Fibroblast of the aortic adventitia (primary cell): ENCODE measurements around the gene SARS1. TPM values are rescaled to one million over a fixed set of nuclear protein-coding genes. Genes with fewer than 3 reads are reported as not detected.

ENCODE experiments used
- DNase-seq: peaks from one replicate; pipeline ENCODE4 v3.0.0-alpha.2; 2010; ENCODE audit warnings: low read depth
- H3K4me3 ChIP-seq: 2 replicates; pipeline ENCODE4 v1.5.1; 2011; ENCODE audit warnings: low read depth, mild to moderate bottlenecking, control low read depth, low read length, moderate library complexity
- total RNA-seq: library from RNA; depleted of rRNA; stranded (reverse); fragments of >200 nt; gene quantifications from 2 replicates; pipeline ENCODE4 v1.2.3, GENCODE V29; 2012; ENCODE audit warnings: low replicate concordance
- TF ChIP-seq, protein P1 (sequence below): IDR thresholded peaks from 2 replicates; pipeline ENCODE4 v1.5.1; 2011; ENCODE audit warnings: mild to moderate bottlenecking, low read length, control low read depth, inconsistent platforms; ENCODE audit not compliant: insufficient read depth

SARS1 gene
- total RNA-seq, 1 donor, result 321 TPM

DNA sequence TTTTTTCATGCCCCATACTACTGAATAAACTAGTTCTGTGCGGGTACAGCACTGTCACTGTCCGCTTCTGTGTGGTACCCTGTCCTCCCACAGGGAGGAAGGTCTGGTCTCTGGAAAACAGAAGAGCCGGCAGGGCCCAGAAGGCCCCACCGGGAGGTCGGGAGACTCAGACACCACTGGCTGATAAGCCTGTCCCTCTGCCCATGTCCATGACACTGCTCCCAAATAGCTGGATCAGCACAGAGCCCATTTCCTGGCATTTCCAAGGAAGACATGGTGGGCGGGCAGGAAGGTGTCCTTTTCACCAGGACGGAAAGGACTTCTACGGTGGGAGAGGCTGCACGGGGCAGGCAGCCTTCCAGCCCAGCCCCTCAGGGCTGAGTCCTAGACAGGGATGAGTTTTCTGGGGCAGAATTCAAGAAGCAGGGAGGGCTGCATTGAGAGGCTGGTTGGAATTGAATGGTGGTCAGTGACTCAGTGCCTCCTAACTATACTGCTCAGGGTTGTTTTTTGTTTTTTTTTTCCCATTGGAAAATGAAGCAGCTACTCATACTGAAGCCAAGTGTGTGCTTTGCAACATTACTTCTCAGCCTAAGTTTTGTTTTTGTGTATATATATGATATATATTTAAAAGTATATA lies 62.1 kb downstream of the SARS1 start:
- TF ChIP-seq, protein P1, sequence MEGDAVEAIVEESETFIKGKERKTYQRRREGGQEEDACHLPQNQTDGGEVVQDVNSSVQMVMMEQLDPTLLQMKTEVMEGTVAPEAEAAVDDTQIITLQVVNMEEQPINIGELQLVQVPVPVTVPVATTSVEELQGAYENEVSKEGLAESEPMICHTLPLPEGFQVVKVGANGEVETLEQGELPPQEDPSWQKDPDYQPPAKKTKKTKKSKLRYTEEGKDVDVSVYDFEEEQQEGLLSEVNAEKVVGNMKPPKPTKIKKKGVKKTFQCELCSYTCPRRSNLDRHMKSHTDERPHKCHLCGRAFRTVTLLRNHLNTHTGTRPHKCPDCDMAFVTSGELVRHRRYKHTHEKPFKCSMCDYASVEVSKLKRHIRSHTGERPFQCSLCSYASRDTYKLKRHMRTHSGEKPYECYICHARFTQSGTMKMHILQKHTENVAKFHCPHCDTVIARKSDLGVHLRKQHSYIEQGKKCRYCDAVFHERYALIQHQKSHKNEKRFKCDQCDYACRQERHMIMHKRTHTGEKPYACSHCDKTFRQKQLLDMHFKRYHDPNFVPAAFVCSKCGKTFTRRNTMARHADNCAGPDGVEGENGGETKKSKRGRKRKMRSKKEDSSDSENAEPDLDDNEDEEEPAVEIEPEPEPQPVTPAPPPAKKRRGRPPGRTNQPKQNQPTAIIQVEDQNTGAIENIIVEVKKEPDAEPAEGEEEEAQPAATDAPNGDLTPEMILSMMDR, result no peak
- peak; percentile 28 for DNase-seq
- H3K4me3 ChIP-seq, result no peak overlapping the region

DNA sequence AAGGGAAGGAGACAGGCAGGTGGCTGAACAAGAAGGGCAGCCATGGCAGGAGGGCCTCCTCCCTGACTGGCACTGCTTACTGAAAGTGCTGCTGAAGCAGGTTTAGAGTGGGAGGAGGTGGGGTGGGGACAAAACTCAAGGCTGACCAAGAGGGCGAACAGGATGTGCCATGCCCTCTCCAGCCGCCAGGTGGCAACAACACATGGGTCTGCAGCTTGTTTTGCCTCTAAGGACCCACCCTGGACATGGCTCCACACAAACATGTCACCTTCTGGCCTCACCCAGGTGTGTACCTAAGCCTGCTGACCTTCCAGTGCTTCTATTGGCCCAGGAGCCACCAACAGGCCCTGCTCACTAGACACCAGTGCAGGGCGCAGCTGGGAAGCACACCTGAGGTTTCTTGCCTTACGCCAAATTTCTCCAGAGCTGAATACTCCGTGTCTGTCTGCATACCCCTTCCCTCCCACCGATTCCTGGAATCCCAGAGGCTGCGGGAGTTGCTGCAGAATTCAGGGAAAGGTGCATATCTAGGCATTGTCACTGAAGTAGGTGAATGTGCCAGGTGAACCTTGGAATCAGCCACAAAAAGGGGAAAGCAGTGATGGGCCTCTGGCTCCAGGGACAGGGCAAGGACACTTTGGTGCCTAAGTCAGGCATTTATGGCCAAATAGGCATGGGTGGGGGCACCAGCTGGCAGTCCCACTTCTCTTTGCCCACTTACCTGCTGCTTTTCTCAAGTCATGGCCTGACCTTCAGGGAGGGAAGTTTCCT lies 63.9 kb downstream of the SARS1 start:
- no peak overlapping the region for H3K4me3 ChIP-seq
- TF ChIP-seq, protein P1, result peak; percentile 98
- peak; percentile 74 for DNase-seq

DNA sequence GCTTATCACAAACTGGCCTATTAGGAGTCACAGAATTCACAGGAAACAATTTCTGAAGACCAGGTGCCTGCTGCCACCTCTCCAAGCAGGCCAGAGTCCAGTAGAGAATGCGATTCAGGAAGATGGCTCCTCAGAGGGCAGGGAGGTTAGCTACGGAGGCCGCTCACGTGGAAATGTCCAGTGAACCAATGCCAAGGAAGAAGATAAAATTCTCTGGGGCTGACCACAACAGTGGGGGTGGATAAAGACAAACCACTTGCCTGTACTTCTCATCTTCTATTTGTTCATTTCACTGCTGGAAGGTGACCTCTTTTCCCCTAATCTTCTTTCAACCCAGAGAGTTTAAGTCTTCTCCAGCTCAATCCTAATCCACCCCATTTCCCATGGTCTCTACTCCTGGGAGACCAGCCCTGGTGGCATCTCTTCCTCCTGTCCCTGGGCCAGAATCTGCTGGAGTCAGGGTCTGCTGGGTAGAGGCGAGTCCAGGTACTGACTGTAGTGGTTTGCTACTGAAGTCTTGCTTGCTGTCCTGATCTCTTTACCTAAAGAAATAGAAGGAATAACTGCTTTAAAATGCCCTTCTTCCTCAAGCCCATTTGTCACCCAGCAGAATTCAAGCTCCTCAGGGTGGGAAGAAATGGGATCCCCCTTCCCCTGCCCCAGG lies 66.0 kb downstream of the SARS1 start:
- DNase-seq, result no peak
- no peak overlapping the region for H3K4me3 ChIP-seq
- TF ChIP-seq, protein P1, result no peak

DNA sequence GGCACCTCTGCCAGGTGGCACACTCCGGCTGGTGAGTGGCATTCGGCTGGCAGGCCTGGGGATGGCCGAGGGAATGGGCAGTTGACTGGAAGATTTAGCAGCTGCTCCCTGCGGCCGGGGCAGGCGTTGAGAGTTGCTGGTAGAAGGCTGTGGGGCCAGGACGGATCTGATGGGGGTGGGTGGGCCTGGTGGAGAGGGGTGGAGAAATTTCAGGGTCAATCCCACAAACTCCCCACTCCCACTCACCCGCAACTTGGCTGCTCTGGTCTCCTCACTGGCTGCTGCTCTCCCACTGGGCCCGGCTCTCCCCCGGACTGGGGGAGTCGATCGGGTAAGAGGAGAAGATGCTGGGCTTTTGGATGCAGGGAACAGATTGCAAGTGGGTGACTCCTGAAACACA lies 67.1 kb downstream of the SARS1 start:
- TF ChIP-seq, protein P1, result no peak
- H3K4me3 ChIP-seq, result no peak overlapping the region
- no peak for DNase-seq

DNA sequence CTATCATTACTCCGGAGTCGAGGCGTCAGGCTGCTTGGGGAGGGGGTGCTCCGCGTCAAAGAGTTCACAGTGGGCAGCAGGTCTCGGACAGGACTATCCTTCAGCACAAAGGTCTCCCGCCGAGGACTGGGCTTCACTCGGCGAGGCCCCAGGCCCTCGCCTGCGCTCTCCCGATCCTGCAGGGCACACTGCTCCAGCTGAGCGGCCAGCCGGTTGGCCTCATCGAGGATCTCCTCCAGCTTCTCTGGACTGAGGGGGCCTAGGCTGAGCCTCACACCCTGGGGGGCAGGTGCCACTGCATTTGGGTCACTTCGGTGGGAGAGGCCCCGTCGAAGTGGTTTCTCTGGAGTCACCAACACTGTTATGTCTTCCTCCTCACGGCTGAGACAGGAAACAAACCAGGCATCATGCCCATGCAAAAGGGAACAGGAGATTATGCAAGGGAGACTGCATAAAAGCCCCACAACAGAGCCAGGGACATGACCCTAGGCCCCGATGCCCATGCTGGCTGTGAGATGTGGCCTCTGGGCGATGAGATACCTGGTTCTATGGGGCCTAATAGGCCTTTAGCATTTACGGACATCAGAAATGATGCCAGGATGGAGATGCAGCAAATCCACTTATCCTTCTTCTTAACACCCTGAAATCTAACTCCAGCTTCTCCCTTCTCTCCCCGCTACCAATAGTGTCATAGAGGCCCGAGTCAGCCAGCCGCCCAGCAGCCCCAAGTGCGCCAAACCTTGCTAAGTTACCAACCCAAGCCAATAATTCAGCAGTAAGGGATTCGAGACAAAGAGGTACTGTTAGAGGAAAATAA lies 68.2 kb downstream of the SARS1 start:
- DNase-seq, result no peak
- peak overlapping the region; percentile 76 for H3K4me3 ChIP-seq
- TF ChIP-seq, protein P1, result no peak

DNA sequence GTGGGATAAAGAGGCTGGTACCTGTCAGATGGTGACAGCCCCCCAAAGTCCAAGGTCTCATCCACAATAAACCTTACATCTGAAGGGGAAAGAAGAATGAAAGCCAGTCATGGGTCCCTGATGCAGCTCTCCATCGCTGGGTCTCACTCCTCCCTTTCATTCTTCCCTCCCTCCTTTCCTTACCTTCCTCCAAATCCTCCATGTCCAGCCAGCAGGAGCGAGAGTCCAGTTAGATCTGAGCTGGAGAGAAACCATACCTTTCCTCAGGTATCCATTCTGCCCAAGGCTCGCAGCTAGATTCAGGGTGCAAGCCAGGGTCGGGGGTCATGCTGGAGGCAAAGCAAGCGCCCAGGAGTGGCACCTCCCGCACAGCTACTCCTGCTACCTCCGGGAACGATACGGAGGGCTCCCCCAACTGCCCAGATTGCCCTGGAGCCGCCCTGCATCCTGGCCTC lies 68.8 kb downstream of the SARS1 start:
- TF ChIP-seq, protein P1, result no peak
- no peak for DNase-seq
- peak overlapping the region; percentile 76 for H3K4me3 ChIP-seq
